K562 (cell line): ENCODE data around the gene KCNH3. TPM values are rescaled to one million over a fixed set of nuclear protein-coding genes. Genes with fewer than 3 reads are reported as not detected.
A peak's percentile ranks its signal among the peaks of the same experiment; 100 is the strongest.

Experiments used
- ATAC-seq: fragments of 200-7000 bp; cut with Tn5 transposase; 3 replicates; pipeline ENCODE4 v1.9.1; 2020; ENCODE audit warnings: moderate library complexity
- BruUV-seq: library from RNA; stranded (reverse); fragments of 400-500 nt; replicated peaks from 2 replicates; lab custom pipeline; 2021; lab: Mats Ljungman, UMichigan
- CTCF ChIA-PET: fragments of 300-600 bp; formaldehyde crosslinking; extraction: SDS; loops from one replicate; lab custom pipeline; 2021; ENCODE audit warnings: low intra/inter-chr PET ratio; lab: Yijun Ruan, JAX
- POLR2A ChIA-PET: fragments of 300-600, 350-650 bp; sonication (Branson Sonifier 250); formaldehyde crosslinking; extraction: SDS; loops from one replicate; lab custom pipeline; 2021; ENCODE audit warnings: antibody characterized with exemption, inconsistent platforms; lab: Yijun Ruan, JAX
- DNase-seq, 4 experiments: peaks; one replicate each; pipeline versions ENCODE4 v3.0.0 to v3.0.0-alpha.2; 2011 to 2018; ENCODE audit warnings: low spot score in 3 of 4, mixed read lengths in 3 of 4; ENCODE audit errors: extremely low read depth in 1 of 4
- FAIRE-seq: peaks from 2 replicates; lab custom pipeline; 2011; peaks lifted over from hg19 to GRCh38; lab: Jason Lieb, UNC
- H2AFZ ChIP-seq: 2 replicates; pipeline ENCODE4 v1.6.0; 2011; ENCODE audit warnings: low read depth, low read length, control low read depth, inconsistent platforms
- H3K27ac ChIP-seq: fragments of 200-600 bp; 3 replicates; pipeline ENCODE4 v1.8.0; 2011; ENCODE audit warnings: low read depth, mild to moderate bottlenecking, control low read depth, inconsistent platforms, low read length, moderate library complexity, mixed read lengths; ENCODE audit errors: extremely low read depth
- H3K27me3 ChIP-seq, 2 experiments: fragments of 300-600 bp in 1 of 2; 2 replicates in 1 of 2; 3 replicates in 1 of 2; pipeline versions ENCODE4 v1.6.0 to v1.8.0; 2011; ENCODE audit warnings: inconsistent platforms in 2 of 2, low read length in 2 of 2, mild to moderate bottlenecking in 1 of 2, mixed read lengths in 1 of 2, moderate library complexity in 1 of 2; ENCODE audit not compliant: control insufficient read depth in 2 of 2, insufficient read depth in 2 of 2
- H3K36me3 ChIP-seq: fragments of 300-600 bp; 3 replicates; pipeline ENCODE4 v1.8.0; 2011; ENCODE audit warnings: mild to moderate bottlenecking, low read length, inconsistent platforms; ENCODE audit not compliant: control insufficient read depth, insufficient read depth
- H3K4me1 ChIP-seq, 2 experiments: fragments of 200-600 bp in 1 of 2; replicated peaks in 1 of 2; 2 replicates in 1 of 2; 3 replicates in 1 of 2; pipeline versions ENCODE4 v1.5.1 to v1.8.0; 2011; ENCODE audit warnings: inconsistent platforms in 2 of 2, low read length in 2 of 2, mild to moderate bottlenecking in 1 of 2, mixed read lengths in 1 of 2, moderate library complexity in 1 of 2; ENCODE audit not compliant: control insufficient read depth in 2 of 2, insufficient read depth in 2 of 2
- H3K4me2 ChIP-seq: 2 replicates; pipeline ENCODE4 v1.6.1; 2011; ENCODE audit warnings: low read length, control low read depth, inconsistent platforms, mixed read lengths; ENCODE audit not compliant: insufficient read depth
- H3K4me3 ChIP-seq: fragments of 200-600 bp; sonication (generic), shearing (Covaris generic); 2 replicates; pipeline ENCODE4 v1.5.1; 2016; ENCODE audit warnings: control low read depth, inconsistent platforms
- H3K79me2 ChIP-seq: fragments of 200-600 bp; 3 replicates; pipeline ENCODE4 v1.8.0; 2011; ENCODE audit warnings: low read length, inconsistent platforms; ENCODE audit not compliant: control insufficient read depth, insufficient read depth
- H3K9ac ChIP-seq, 2 experiments: 2 replicates each; pipeline versions ENCODE4 v1.6.0 to v1.6.1; 2011; ENCODE audit warnings: low read depth in 2 of 2, low read length in 2 of 2, control low read depth in 1 of 2, inconsistent platforms in 1 of 2, mild to moderate bottlenecking in 1 of 2, mixed read lengths in 1 of 2; ENCODE audit not compliant: insufficient read depth in 1 of 2
- H3K9me1 ChIP-seq: one replicate; pipeline ENCODE4 v1.6.0; 2011; ENCODE audit warnings: inconsistent platforms, mild to moderate bottlenecking, low read length, moderate library complexity; ENCODE audit not compliant: control insufficient read depth, insufficient read depth
- H3K9me3 ChIP-seq: replicated peaks from 2 replicates; pipeline ENCODE4 v1.5.1; 2011; ENCODE audit warnings: low read depth, low read length, inconsistent platforms; ENCODE audit not compliant: control insufficient read depth, insufficient read depth
- H4K20me1 ChIP-seq: replicated peaks from 2 replicates; pipeline ENCODE4 v1.6.1; 2011; ENCODE audit warnings: low read length, inconsistent platforms, mixed read lengths; ENCODE audit not compliant: control insufficient read depth, insufficient read depth
- FOXJ2 ChIP-seq: fragments of 200-800 bp; sonication (Bioruptor generic); IDR thresholded peaks from 2 replicates; pipeline ENCODE4 v1.6.1; 2016; ENCODE audit warnings: missing genetic modification characterization, missing compliant biosample characterization
- HDAC3 ChIP-seq: fragments of 450-650 bp; IDR thresholded peaks from 2 replicates; pipeline ENCODE4 v1.6.1; 2018; ENCODE audit warnings: borderline replicate concordance, mild to moderate bottlenecking, moderate library complexity; ENCODE audit not compliant: partially characterized antibody
- HNRNPH1 ChIP-seq: fragments of 200-400 bp; formaldehyde crosslinking; optimal IDR thresholded peaks from 2 replicates; pipeline ENCODE3; 2017; ENCODE audit warnings: low read depth, mild to moderate bottlenecking, low read length, moderate library complexity
- NFIX ChIP-seq: fragments of 250-450 bp; sonication (Bioruptor Pico); IDR thresholded peaks from 2 replicates; pipeline ENCODE4 v1.4.0; 2020; ENCODE audit warnings: low read depth, mild to moderate bottlenecking, moderate library complexity
- NONO ChIP-seq, 2 experiments: fragments of 200-400 bp in 1 of 2; fragments of 450-650 bp in 1 of 2; formaldehyde crosslinking in 1 of 2; IDR thresholded peaks; 2 replicates each; pipeline ENCODE4 v1.6.1; 2017; ENCODE audit warnings: low read depth in 2 of 2, mild to moderate bottlenecking in 2 of 2, moderate library complexity in 2 of 2, low read length in 1 of 2
- PRPF4 ChIP-seq: fragments of 200-400 bp; formaldehyde crosslinking; IDR thresholded peaks from one replicate; pipeline ENCODE4 v1.6.1; 2017; ENCODE audit warnings: low read length, low read depth, mild to moderate bottlenecking; ENCODE audit not compliant: insufficient read depth, poor library complexity, severe bottlenecking
- SMARCA4 ChIP-seq: fragments of 450-650 bp; IDR thresholded peaks from 2 replicates; pipeline ENCODE4 v1.6.1; 2016
- SP1 ChIP-seq: sonication (generic); formaldehyde crosslinking; IDR thresholded peaks from 2 replicates; pipeline ENCODE4 v1.8.1; 2022; ENCODE audit warnings: mild to moderate bottlenecking, missing genetic modification reagents
- U2AF1 ChIP-seq: fragments of 200-400 bp; formaldehyde crosslinking; optimal IDR thresholded peaks from 2 replicates; pipeline ENCODE3; 2017; ENCODE audit warnings: mild to moderate bottlenecking, low read depth, low read length, moderate library complexity
- ZNF165 ChIP-seq: fragments of 250-450 bp; sonication (Bioruptor Pico); IDR thresholded peaks from 2 replicates; pipeline ENCODE4 v1.4.0; 2020; ENCODE audit warnings: borderline replicate concordance
- ZNF79 ChIP-seq: fragments of 250-450 bp; sonication (Bioruptor Pico); IDR thresholded peaks from 2 replicates; pipeline ENCODE4 v1.4.0; 2020; ENCODE audit warnings: low read depth, mild to moderate bottlenecking, moderate library complexity
- WGBS: fragments of 100-300 bp; shearing (Covaris generic); methylation state at CpG from one replicate; pipeline ENCODE4 v1.1.6; 2016; ENCODE audit warnings: low coverage, mixed read lengths; ENCODE audit not compliant: insufficient coverage; ENCODE audit errors: missing lambda C conversion rate; 5-methylcytosine and 5-hydroxymethylcytosine counted together
- in situ Hi-C: fragments of 300-500 bp; cut with MboI; formaldehyde crosslinking; loops from 4 replicates; pipeline ENCODE4 v1.15.0; 2018; ENCODE audit warnings: inconsistent platforms, mixed read lengths
- intact Hi-C: fragments of 100-400 bp; cut with micrococcal nuclease; formaldehyde crosslinking; loops from 2 replicates; pipeline ENCODE4 v1.14.2; 2022
- polyA plus RNA-seq, 8 experiments: library from polyadenylated mRNA; depleted of rRNA in 4 of 8; stranded (reverse) in 5 of 8; unstranded in 3 of 8; fragments of >200 nt; fragmentation: Nextera tagmentation in 2 of 8; fragmentation: Illumina TruSeq in 1 of 8; extraction: Ambion mirVana in 2 of 8; extraction: Trizol in 1 of 8; gene quantifications; 2 replicates each; pipeline versions ENCODE4 v1.2.1 to v1.2.3, GENCODE V29; 2011 to 2014; ENCODE audit warnings: inconsistent platforms in 1 of 8, missing spikeins in 1 of 8
- total RNA-seq, 7 experiments: library from RNA; depleted of rRNA in 6 of 7; stranded (reverse); fragments of >200 nt in 6 of 7; fragmentation: Illumina TruSeq in 2 of 7; extraction: Trizol in 2 of 7; gene quantifications; 2 replicates each; pipeline versions ENCODE4 v1.2.1 to v1.2.3, GENCODE V29; 2011 to 2021; ENCODE audit warnings: low replicate concordance in 1 of 7
- TF ChIP-seq, protein P1 (sequence below): fragments of 450-650 bp; formaldehyde crosslinking; IDR thresholded peaks from 2 replicates; pipeline ENCODE4 v1.4.0; 2020; ENCODE audit warnings: mild to moderate bottlenecking, moderate library complexity
- TF ChIP-seq, protein P2 (sequence below): fragments of 450-650 bp; formaldehyde crosslinking; IDR thresholded peaks from 2 replicates; pipeline ENCODE4 v1.4.0; 2020; ENCODE audit warnings: mild to moderate bottlenecking, mixed read lengths
- TF ChIP-seq, protein P3 (sequence below): sonication (generic); formaldehyde crosslinking; IDR thresholded peaks from 2 replicates; pipeline ENCODE4 v1.8.0; 2022; ENCODE audit warnings: mild to moderate bottlenecking, missing genetic modification reagents

The KCNH3 gene
- total and polyA plus RNA-seq, 9 of the 15 experiments (the other 6 are each of a cell fraction or from before 2014, with no cell fraction given) = 0.01 to 0.09 TPM; not detected in 7

DNA sequence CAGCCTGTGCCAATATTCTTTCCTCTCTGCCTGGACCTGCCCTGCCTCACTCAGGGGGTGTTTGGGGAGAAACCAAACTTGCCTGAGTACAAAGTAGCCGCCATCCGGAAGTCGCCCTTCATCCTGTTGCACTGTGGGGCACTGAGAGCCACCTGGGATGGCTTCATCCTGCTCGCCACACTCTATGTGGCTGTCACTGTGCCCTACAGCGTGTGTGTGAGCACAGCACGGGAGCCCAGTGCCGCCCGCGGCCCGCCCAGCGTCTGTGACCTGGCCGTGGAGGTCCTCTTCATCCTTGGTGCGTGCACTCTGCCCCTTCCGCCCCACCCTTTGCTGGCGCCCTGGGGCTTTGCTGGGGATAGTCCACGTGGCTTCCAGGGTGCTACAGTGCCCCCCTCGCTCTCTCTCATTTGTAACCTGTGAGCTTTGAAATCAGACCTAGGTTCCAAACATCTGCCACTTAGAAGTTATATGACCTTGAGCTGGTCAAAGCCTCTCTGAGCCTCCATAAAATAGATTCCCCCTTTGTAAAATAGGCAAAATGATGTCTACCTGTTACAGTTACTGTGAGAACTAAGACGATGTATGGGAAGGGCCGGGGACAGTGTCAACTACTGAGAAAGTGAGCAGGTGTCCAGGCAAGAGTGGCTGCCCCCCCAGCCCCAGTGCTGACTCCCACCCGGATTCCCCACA lies 4.5 kb downstream of the KCNH3 start:
- Histone ChIP-seq H3K4me2 (no peak overlapping the region), H3K36me3 (no peaks in the 10 kb centered on the region), H4K20me1 (0 out of 2 replicates have a peak, but pooled peaks cover 9% of the 10 kb centered on the region), H3K9ac (0 out of 4 replicates have a peak overlapping the region, but pooled peaks of 1 of the 2 experiments have one; percentile 21), H3K9me3 (no peaks in the 10 kb centered on the region), H3K79me2 (no peaks in the 10 kb centered on the region), H3K9me1 (peaks cover 6% of the 10 kb centered on the region), H3K4me3 (no peak overlapping the region), H3K4me1 (peaks cover 0 to 34% of the 10 kb centered on the region in 2 experiments; a peak in 4 of 5 replicates), H3K27me3 (peaks cover 15 to 29% of the 10 kb centered on the region in 2 experiments), H3K27ac (no peak overlapping the region), H2AFZ (no peak overlapping the region)
- TF ChIP-seq FOXJ2 (tag) (no peak), NONO (IDR thresholded peaks at IDR 0.05; ENCODE audit: low read depth in 2 of 2, low read length in 1 of 2) (no peak), U2AF1 (no peak), PRPF4 (no peak), SP1 (no peak), SMARCA4 (no peak), HDAC3 (no peak), NFIX (CRISPR knock-in tag) (no peak), ZNF79 (CRISPR knock-in tag) (no peak), HNRNPH1 (no peak), ZNF165 (CRISPR knock-in tag) (no peak)
- TF ChIP-seq, protein P1, sequence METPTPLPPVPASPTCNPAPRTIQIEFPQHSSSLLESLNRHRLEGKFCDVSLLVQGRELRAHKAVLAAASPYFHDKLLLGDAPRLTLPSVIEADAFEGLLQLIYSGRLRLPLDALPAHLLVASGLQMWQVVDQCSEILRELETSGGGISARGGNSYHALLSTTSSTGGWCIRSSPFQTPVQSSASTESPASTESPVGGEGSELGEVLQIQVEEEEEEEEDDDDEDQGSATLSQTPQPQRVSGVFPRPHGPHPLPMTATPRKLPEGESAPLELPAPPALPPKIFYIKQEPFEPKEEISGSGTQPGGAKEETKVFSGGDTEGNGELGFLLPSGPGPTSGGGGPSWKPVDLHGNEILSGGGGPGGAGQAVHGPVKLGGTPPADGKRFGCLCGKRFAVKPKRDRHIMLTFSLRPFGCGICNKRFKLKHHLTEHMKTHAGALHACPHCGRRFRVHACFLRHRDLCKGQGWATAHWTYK = no peak
- TF ChIP-seq, protein P2, sequence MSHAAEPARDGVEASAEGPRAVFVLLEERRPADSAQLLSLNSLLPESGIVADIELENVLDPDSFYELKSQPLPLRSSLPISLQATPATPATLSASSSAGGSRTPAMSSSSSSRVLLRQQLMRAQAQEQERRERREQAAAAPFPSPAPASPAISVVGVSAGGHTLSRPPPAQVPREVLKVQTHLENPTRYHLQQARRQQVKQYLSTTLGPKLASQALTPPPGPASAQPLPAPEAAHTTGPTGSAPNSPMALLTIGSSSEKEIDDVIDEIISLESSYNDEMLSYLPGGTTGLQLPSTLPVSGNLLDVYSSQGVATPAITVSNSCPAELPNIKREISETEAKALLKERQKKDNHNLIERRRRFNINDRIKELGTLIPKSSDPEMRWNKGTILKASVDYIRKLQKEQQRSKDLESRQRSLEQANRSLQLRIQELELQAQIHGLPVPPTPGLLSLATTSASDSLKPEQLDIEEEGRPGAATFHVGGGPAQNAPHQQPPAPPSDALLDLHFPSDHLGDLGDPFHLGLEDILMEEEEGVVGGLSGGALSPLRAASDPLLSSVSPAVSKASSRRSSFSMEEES (CRISPR knock-in tag) = no peak
- TF ChIP-seq, protein P3, sequence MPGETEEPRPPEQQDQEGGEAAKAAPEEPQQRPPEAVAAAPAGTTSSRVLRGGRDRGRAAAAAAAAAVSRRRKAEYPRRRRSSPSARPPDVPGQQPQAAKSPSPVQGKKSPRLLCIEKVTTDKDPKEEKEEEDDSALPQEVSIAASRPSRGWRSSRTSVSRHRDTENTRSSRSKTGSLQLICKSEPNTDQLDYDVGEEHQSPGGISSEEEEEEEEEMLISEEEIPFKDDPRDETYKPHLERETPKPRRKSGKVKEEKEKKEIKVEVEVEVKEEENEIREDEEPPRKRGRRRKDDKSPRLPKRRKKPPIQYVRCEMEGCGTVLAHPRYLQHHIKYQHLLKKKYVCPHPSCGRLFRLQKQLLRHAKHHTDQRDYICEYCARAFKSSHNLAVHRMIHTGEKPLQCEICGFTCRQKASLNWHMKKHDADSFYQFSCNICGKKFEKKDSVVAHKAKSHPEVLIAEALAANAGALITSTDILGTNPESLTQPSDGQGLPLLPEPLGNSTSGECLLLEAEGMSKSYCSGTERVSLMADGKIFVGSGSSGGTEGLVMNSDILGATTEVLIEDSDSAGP (CRISPR knock-in tag) = no peak
- no peak for ATAC-seq
- CTCF ChIA-PET = no interaction called here
- BruUV-seq = no TSS peak
- POLR2A ChIA-PET = interaction anchor here (0.7 to 1.7 kb wide), 2 partner anchors 11 to 211 kb away, joined by 3 to 8 read pairs; no protein-coding TSS in a partner anchor
- no peak for DNase-seq
- intact Hi-C loops (no loop called here), in situ Hi-C loops (no loop called here)
- no peak for FAIRE-seq
- 36% methylated on average over 16 of the region's 20 CpGs for WGBS
